T-helper 9 cell (primary cell): Measurements from ENCODE around the gene KRT86.
"Not testable (repeated sequence)": the region's sequence is repeated elsewhere in the genome, so short reads cannot be mapped to it uniquely, and the experiment has no call there.

Experiments used
- DNase-seq: peaks from one replicate; pipeline ENCODE4 v3.0.0-alpha.2; 2020

KRT86 gene

DNA sequence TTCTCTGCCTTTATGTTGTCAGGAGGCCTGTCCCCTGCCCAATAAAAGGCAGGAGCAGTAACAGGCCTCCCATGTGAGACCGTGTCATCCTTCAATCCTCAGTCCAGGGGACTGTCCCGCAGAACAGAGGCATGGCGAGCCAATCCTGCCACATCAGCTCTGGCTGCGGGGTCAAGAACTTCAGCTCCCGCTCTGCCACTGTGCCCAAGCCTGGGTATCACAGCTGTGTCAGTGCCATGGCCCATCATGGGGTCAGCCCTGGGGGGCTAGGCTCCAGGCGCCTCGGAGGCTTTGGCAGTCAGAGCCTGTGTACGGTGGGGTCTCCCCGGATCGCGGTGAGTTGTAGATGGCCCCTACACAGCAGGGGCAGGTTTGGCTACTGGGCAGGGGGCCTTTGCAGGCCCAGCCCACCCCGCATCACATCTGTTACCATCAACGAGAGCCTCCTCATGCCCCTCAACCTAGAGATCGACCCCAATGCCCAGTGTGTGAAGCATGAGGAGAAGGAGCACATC is 66.7 kb downstream of the KRT86 start:
- DNase-seq, result no peak

DNA sequence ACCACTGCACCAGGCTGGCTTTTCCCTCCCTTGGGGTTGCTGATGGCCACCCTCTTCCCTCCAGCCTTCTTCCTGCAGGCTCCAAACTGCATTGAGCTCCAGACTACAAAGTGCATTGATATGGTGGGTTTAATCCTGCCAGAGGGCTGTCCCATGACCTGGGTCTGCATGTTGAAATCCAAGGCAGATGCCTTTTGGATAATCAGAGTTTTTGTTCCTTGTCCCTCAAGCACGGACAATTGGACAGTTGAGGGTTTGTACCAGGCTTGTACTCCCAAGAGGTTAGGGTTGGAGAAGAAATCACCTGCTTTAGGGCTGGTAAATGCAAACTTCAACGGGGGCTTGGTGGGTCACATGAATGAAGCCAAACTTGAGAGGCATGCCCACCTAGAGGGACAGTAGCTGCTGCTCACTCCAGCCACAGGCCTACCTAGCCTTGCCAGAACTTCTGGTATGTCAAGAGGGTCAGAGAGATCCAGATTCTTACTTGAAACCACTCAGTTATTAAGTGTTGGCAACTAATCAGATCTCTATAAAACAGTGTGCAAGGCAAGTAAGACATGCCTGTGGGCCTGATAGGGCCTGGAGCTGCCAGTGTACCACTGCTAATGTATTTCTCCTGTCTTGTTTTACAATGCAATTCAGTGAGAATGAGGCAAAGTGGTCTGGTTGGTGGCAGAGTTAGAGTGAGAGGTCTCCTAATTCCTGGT is 68.5 kb downstream of the KRT86 start:
- no peak for DNase-seq

DNA sequence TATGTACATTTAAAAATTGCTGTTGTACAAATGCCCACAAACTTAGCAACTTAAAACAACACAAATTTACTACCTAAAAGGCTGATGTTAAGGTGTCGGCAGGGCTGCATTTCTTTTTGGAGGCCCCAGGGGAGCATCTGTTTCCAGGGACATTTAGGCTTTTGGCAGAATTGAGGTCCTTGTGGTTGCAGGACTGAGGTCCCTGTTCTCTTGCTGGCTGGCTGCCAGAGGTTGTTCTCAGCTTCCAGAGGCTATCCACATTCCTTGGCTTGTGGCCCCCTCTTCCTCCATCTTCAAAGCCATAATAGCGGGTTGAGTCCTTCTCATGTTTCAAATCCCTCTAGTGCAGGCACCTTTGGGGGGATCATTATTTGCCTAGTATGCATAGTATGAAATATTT is 69.1 kb downstream of the KRT86 start:
- DNase-seq, result no peak

DNA sequence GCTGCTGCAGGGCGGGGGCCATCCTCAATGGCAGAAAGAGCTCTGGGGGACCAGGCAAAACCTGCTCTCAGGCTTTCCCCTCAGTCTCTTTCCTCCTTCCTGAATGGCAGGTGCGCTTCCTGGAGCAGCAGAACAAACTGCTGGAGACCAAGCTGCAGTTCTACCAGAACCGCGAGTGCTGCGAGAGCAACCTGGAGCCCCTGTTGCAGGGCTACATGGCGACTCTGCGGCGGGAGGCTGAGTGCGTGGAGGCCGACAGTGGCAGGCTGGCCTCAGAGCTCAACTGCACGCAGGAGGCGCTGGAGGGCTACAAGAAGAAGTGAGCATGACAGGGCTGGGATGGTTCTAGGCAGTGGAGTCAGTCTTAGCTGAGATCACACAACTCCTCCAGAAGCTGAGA is 69.7 kb downstream of the KRT86 start:
- DNase-seq, result no peak

DNA sequence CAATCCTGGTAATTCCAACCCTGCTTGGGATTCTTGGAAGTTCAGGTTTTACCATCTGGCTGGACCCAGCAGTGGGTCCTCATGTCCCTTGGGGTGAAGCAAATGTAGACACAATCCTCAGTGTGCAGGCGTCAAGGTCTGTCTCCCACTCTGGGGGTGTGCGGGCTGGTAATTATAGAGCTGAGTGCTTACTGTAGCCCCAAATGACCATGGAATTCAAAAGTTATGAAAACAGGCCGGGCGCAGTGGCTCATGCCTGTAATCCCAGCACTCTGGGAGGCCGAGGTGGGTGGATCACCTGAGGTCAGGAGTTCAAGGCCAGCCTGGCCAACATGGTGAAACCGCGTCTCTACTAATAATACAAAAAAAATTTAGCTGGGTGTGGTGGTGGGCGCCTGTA is 70.6 kb downstream of the KRT86 start:
- DNase-seq, result not testable (repeated sequence)

DNA sequence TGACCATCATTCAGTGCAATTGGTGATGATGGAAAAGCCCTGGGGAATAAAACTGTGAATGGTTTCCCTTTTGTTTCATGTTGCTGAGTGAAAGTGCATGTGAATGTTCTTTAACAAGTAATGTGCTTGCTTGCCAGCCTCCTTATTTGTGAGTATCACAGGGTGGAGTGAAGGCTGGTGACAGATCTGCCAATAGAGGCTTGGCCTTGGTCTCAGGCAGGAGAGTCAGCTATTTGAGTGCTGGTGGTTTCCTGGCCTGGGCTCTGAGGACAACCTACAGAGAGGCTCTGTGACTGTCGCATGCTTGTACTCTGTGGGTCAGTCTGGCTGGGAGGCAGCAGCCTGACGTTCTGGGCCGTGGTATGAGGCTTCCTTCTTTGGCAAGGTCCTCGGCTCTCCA is 72.1 kb downstream of the KRT86 start:
- DNase-seq, result no peak

DNA sequence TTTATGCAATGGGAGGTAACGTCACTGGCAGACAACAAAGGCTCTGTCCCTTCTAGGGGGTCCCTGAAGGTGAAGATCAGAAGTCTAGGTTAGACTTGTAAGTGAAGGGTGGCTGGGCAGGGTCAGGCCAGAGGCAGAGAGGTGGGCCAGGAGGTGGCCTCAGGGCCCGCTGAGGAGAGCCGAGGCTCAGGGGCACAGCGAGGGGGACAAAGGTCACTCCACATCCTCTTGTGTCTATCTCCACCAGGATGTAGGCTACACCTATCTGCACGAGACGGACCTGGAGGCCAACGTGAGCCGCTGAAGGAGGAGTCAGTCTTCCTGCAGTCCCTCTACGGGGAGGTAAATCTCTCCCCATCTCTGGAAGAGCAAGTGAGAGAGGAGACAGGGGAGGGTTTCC is 72.6 kb downstream of the KRT86 start:
- DNase-seq, result no peak

DNA sequence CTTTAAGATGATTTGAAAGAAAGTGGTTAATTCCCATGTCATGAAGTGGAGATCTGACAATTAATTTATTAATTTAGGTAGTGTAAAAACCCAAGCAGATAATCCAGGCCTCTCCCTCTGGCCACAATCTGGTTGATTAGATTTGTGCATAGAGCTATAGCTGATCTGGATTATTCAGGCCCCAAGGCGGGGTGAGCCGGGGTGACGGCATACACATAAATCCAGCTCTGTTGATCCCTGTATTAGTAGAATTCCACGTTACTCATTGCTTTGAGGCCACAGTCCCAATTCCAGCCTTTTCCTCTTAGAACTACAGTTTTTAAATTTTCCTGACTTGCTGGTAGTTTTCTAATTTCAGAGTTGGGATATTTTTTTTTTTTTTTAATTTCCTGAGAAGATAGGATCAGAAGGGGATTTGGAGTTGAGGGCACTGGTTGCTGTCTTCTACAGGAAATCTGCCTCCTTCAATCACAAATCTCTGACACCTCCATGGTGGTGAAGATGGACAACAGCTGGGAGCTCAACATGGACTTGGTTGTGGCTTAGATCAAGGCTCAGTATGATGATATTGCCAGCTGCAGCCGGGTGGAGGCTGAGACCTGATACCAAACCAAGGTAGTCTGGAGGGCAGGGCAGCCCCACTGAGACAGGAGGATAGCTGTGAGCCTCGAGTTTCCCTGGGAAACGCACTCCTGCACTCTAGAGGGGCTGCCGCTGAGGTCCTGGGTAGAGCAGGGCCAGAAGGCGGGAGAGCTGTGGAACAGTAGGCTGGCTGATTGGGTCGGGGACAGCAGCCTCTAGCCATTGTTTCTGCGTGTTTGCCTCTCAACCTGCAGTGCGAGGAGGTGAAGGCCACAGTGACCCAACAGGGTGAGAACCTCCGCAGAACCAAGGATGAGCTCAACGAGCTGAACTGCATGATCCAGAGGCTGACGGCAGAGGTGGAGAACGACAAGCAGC is 73.4 kb downstream of the KRT86 start:
- no peak for DNase-seq

DNA sequence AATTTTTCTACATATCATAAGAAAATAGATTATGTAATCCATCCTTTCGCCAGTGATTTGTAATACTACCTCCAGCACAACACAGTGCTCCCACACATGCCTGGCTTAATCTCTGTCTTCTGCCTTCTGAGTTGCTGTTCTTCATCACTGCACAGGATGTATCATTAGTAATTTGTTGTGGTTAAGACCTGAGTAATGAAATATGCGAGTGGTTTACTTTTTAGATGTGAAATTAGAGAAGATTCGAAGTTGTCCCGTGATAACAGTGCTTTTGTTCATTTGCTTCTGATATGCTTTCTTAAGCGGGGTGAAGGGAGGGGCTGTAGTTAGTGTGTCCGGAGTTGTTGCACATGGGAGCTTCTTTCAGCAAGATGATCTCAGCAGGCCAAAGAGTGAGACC is 74.8 kb downstream of the KRT86 start:
- DNase-seq, result no peak

DNA sequence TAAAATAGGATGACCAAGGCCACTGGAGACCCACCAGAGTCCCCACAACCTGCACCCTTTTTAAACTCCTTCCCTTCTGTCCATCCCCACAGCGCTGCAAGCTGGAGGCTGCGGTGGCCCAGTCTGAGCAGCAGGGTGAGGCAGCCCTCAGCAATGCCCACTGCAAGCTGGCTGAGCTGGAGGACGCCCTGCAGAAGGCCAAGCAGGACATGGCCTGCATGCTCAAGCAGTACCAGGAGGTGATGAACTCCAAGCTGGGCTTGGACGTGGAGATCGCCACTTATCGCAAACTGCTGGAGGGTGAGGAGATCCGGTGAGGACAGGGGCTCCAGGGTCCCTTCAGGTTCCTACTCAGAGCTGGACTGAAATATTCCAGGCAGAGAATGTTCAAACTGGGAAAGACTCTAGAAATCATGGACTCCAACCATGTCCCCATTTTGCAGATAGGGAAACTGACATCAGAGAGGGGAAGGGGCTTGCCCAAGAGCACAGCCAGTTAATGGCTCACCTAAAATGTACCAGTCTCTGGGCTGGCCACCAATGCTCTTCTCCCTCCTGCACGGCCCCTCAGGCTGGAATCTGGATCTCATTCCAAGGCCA is 75.7 kb downstream of the KRT86 start:
- DNase-seq, result no peak

DNA sequence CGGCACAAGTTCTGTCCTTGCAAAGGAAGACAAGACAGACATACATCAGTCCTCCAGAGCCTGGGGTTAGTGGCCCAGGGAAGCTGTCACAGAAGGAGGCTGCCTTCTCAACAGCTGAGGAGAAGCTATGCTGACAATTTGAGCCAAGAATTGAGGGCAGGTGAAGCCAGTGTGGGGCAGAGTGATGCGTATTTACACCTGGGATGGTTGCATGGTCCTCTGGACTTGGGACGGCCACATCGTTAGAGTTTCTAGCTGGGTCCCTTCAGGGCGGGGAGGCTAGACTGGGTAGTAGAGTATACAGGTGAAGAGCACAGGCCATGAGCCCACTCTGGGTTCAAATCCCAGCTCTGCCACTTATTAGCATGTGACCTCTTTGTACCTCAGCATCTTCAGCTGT is 76.3 kb downstream of the KRT86 start:
- no peak for DNase-seq

DNA sequence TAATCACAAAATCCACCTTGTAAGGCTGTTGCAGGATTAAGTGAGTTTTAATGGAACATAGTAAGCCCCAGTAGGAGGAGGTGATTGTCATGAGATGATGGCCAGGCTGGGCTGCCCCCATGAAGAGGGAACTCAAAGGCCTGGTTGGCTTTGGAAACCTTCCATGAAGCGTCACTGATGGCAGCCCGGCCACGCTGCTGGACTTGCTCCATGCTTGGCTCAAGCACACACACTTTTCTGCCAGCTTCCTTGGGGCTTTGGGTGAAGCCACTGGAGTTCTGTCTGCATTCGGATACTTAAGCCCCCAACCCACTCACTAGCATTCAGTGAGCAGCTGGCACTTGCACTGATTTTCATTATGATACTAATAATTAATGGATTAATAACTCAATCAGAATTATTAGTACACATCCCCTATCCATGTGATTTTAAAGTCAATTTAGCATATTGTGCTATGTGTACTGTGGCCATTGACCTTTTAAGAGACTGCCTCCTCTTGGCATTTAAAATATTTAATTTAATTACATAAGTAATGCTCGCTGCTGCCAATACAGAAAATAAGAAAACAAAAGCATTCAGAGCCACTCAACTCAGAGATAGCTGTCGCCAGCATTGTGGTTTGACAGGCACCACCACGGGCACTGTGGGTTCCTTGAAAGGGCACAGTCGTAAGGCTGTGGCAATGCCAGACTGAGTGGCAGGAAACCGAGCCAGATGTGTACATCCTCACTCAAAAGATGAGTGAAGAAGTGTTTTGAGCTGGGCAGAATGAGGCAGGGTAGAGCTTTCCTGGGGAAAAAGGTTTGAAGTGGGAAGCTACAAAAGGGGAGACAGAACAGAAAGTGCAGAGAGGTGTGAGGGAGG is 77.0 kb downstream of the KRT86 start:
- DNase-seq, result peak; percentile 38

DNA sequence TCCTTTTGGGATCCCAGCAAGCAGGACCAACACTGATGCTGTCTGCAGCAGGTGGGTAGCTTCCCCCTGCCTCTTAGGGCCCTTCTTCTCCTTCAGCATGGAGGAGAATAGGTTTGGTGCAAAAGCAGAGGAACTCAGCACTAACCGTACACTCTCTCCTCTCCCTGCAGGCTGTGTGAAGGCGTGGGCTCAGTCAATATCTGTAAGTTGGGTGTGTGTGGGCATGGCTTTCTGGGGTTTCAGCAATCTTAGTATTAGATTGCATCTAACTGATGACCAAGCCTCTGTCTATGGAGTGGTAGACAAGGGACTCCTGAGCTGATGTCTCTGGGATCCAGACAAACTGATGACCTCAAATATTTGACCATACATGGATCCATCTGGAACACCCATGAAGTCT is 78.5 kb downstream of the KRT86 start:
- DNase-seq, result no peak

DNA sequence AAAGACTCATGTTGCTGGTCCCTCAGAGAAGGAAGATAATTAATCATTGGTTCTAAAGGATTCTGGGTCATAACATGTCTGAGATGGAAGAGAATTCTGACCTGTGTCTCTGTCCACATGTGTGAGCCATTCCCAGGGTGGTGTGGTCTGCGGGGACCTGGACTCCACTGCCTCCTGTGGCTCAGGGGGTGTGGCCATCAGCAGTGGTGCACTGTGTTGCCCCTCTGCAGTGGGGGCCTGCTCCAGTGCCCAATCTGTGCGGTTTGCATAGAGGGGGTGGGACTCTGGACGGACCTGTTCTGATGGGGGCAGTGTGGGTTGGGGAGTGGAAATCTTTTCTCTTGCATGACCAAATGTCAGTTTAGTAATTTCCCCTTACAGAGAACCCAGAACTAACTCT is 79.3 kb downstream of the KRT86 start:
- no peak for DNase-seq

DNA sequence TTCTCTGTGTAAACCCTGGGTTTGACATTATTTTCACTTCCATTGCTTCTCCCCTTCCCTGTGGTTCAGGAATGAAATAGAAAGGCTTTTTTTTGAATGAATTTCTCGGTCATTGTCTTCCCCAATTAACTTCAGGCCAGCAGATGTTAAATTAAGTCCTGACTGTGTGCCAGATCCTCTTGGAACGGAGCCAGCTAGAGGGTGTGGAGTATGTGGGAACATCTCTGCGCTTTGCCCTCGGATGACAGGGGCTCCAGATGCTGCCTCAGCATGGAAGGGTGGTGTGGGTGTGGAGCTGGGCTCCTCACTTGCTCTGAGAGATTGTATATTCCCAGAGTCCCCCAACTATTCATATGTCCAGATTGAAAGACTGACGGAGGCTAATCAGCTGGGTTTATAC is 79.8 kb downstream of the KRT86 start:
- DNase-seq, result no peak

DNA sequence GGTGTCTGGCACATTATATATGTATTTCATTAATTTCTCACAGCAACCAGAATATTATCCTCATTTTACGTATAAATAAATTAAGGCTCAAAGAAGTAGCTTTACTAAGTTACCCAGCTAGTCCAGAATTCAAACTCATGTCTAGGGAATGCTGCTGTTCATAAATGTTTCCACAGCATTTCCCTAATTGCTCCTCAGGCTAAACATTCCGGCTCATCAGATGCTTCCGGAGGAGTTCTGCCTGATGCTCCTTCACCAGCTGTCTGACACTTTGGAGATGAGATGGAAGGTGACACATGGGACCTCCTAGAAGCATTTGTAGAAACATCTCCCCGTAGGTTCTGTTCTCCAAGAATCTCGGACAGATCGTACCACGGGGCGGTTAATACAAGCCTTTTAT is 80.7 kb downstream of the KRT86 start:
- DNase-seq, result no peak

DNA sequence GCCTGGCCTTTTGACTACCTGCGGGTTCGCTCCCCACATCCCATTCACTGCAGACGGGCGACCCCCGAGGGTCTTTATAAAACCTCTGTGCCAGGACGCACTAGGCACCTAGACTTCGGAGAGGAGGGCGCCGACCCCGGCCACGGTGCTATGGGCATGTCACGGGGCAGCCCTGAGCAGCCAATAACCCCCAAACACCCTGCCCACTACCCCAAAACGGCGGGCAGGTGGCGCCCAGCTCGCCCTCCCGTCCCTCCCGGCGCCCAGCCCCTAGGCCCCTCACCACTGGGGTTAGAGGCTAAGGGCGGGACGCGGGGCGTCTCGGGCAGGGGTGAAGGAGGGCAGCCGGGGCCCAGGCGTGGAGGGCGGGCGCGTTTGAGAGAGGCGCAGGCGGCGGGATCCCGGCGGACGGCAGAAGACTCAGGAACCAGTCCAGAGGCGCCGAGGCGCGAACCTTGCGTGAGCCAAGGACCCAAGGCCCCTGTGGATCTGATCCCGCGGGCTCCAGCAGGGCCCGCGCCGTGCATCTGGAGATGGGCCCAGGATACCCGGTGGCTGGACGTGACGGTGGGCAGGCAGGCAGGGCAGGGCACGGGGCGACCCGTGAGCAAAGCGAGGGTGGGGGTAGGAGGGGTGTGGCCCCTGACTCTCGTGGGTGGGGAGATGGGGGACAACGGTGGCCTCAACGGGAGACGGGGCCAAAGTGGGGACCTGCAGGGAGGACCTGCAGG is 81.8 kb downstream of the KRT86 start:
- no peak for DNase-seq

DNA sequence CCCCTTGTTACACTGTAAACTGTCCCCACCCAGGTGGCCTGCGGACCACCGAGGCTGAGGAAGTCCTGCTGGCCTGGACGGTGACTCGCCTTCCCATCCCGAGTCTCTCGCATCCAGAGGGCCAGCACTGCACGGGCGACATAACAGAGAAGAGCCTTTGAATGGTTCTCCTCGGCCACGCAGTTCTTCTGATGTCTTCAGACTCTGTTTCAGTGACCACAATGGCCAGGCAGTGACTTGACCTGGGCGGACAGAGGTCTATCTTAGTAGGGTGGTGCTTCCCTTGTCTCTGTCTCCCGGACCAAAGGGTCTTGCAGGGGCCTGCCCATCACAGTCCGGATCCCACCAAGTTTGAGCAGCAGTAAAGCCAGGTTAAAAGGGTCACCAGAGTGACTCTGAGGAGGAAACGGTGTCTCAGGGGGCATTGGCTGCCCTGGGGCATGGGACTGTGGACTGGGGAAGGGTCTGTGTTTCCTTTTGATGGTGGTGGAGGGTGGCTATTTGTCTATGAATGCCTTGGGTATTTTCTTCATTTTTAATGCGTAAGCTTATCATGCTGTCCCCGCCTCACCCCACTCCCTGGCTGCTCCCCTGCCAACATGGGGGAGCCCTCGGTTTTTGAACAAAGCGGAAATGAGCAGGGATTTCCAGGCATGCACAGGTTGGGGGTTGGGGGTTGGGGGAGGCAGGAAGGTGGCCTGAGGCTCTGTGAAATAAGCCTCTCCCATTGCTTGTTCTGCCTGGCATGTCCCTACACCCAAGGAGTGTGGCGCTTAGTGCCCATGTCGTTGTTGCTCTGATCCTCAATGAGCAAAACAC is 82.5 kb downstream of the KRT86 start:
- DNase-seq, result no peak
